HCT116 (cell line): ENCODE results near the gene SLC25A6.

Source experiments
- ATF3 ChIP-seq: IDR thresholded peaks from 2 replicates; pipeline ENCODE4 v1.6.1; 2012
- CBX3 ChIP-seq: IDR thresholded peaks from 2 replicates; pipeline ENCODE4 v1.6.1; 2012; ENCODE audit warnings: low read depth
- CEBPB ChIP-seq: IDR thresholded peaks from 2 replicates; pipeline ENCODE4 v1.6.1; 2012; ENCODE audit warnings: low read depth
- CTCF ChIP-seq, 3 experiments: fragments of 200-600 bp in 1 of 3; sonication (generic) in 1 of 3; IDR thresholded peaks in 2 of 3; conservative IDR thresholded peaks in 1 of 3; 2 replicates each; pipeline ENCODE4 v1.5.1; 2012 to 2017; ENCODE audit warnings: low read depth in 2 of 3, low read length in 2 of 3, antibody characterized with exemption in 1 of 3, borderline replicate concordance in 1 of 3, control low read depth in 1 of 3, mild to moderate bottlenecking in 1 of 3, mixed read lengths in 1 of 3, mixed run types in 1 of 3, moderate library complexity in 1 of 3; ENCODE audit not compliant: insufficient read depth in 1 of 3
- EZH2 ChIP-seq: fragments of 200-600 bp; sonication (generic); IDR thresholded peaks from 2 replicates; pipeline ENCODE4 v1.6.1; 2017; ENCODE audit warnings: antibody characterized with exemption, mixed run types
- POLR2A ChIP-seq: IDR thresholded peaks from 2 replicates; pipeline ENCODE4 v1.7.0; 2011; ENCODE audit warnings: borderline replicate concordance; ENCODE audit not compliant: insufficient read depth, insufficient read length; ENCODE audit errors: extremely low read depth
- RAD21 ChIP-seq: IDR thresholded peaks from 2 replicates; pipeline ENCODE4 v1.6.1; 2012; ENCODE audit warnings: low read depth, mild to moderate bottlenecking
- TCF7L2 ChIP-seq: IDR thresholded peaks from 2 replicates; pipeline ENCODE4 v1.7.0; 2011; ENCODE audit warnings: borderline replicate concordance, inconsistent platforms; ENCODE audit not compliant: insufficient read depth, insufficient read length; ENCODE audit errors: extremely low read depth

GRCh38 chrX:1388651-1389050, 3.3 kb downstream of the SLC25A6 start:
- TF ChIP-seq CEBPB (no peak), CTCF (IDR thresholded peaks at IDR 0.05 in 2 of 3, conservative IDR thresholded peaks at IDR 0.05 in 1 of 3; ENCODE audit: borderline replicate concordance in 1 of 3, insufficient read depth in 1 of 3, low read depth in 2 of 3, low read length in 2 of 3) (no peak), RAD21 (no peak), POLR2A (no peak), ATF3 (no peak), TCF7L2 (no peak), EZH2 (no peak), CBX3 (no peak)
